HEK293T (cell line): Measurements from ENCODE around the gene CFAP70.

ENCODE experiments used
- CTCF ChIA-PET: fragments of 350-600 bp; formaldehyde crosslinking; extraction: SDS; loops from one replicate; lab custom pipeline; 2021; ENCODE audit warnings: antibody characterized with exemption, inconsistent platforms; lab: Yijun Ruan, JAX
- POLR2A ChIA-PET: fragments of 350-600 bp; formaldehyde crosslinking; extraction: SDS; loops from one replicate; lab custom pipeline; 2020; ENCODE audit warnings: antibody characterized with exemption, inconsistent platforms; lab: Yijun Ruan, JAX
- DNase-seq: peaks from one replicate; pipeline ENCODE4 v3.0.0; 2012; ENCODE audit warnings: mixed read lengths; ENCODE audit errors: extremely low spot score
- ARNT ChIP-seq: fragments of 450-650 bp; IDR thresholded peaks from 2 replicates; pipeline ENCODE4 v1.6.1; 2017; ENCODE audit warnings: mild to moderate bottlenecking
- BHLHE40 ChIP-seq: fragments of 450-650 bp; IDR thresholded peaks from 2 replicates; pipeline ENCODE4 v1.6.1; 2016; ENCODE audit warnings: mild to moderate bottlenecking, moderate library complexity, borderline replicate concordance
- CTBP1 ChIP-seq: fragments of 450-650 bp; IDR thresholded peaks from 2 replicates; pipeline ENCODE4 v1.6.1; 2016; ENCODE audit warnings: borderline replicate concordance
- ELF4 ChIP-seq: fragments of 450-650 bp; IDR thresholded peaks from 2 replicates; pipeline ENCODE4 v1.6.1; 2017; ENCODE audit warnings: antibody characterized with exemption
- FOXA1 ChIP-seq: fragments of 450-650 bp; IDR thresholded peaks from 2 replicates; pipeline ENCODE4 v1.6.1; 2016; ENCODE audit warnings: mild to moderate bottlenecking
- FOXK2 ChIP-seq: fragments of 450-650 bp; IDR thresholded peaks from 2 replicates; pipeline ENCODE4 v1.6.1; 2016; ENCODE audit warnings: mild to moderate bottlenecking
- FOXM1 ChIP-seq: fragments of 450-650 bp; IDR thresholded peaks from 2 replicates; pipeline ENCODE4 v1.6.1; 2017; ENCODE audit warnings: mild to moderate bottlenecking, borderline replicate concordance
- HDGF ChIP-seq: fragments of 450-650 bp; IDR thresholded peaks from 2 replicates; pipeline ENCODE4 v1.6.1; 2017; ENCODE audit warnings: antibody characterized with exemption, borderline replicate concordance
- L3MBTL2 ChIP-seq: fragments of 450-650 bp; conservative IDR thresholded peaks from 2 replicates; pipeline ENCODE4 v1.6.1; 2016; ENCODE audit warnings: mild to moderate bottlenecking
- LEF1 ChIP-seq: fragments of 450-650 bp; IDR thresholded peaks from 2 replicates; pipeline ENCODE4 v1.6.1; 2017; ENCODE audit warnings: mild to moderate bottlenecking, borderline replicate concordance
- NFRKB ChIP-seq: fragments of 450-650 bp; IDR thresholded peaks from 2 replicates; pipeline ENCODE4 v1.6.1; 2016; ENCODE audit warnings: mild to moderate bottlenecking, moderate library complexity
- PKNOX1 ChIP-seq: fragments of 450-650 bp; IDR thresholded peaks from 2 replicates; pipeline ENCODE4 v1.6.1; 2016
- SP1 ChIP-seq: fragments of 450-650 bp; IDR thresholded peaks from 2 replicates; pipeline ENCODE4 v1.6.1; 2017
- SUZ12 ChIP-seq: fragments of 450-650 bp; IDR thresholded peaks from 2 replicates; pipeline ENCODE4 v1.6.1; 2016; ENCODE audit warnings: mild to moderate bottlenecking
- TARDBP ChIP-seq: fragments of 450-650 bp; IDR thresholded peaks from 2 replicates; pipeline ENCODE4 v1.6.1; 2016
- ZNF384 ChIP-seq: fragments of 450-650 bp; IDR thresholded peaks from 2 replicates; pipeline ENCODE4 v1.6.1; 2016

CFAP70 gene

DNA sequence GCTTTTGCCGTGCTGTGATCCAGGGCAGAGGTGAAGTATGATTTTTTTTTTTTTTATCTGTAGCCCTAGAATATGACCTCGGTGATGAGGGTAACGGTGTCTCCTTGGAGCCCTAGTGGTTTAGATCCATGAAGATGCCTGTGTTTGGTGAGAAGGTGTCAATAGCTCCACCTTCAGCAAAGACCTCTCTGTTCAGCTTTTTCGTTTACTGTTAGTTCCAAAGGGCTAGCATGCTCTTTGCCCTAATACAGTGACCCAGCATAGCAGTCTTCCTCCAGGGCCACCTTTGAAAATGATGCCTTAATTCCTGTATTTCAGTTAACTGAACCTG lies 105.5 kb downstream of the CFAP70 start:
- no peak for TF ChIP-seq ELF4
- no peak for TF ChIP-seq ARNT
- no peak for TF ChIP-seq TARDBP
- no peak for TF ChIP-seq BHLHE40
- no peak for TF ChIP-seq FOXA1
- no peak for TF ChIP-seq PKNOX1
- no peak for TF ChIP-seq FOXM1
- no peak for TF ChIP-seq L3MBTL2
- no peak for TF ChIP-seq HDGF
- no peak for TF ChIP-seq SUZ12
- TF ChIP-seq NFRKB, result no peak
- TF ChIP-seq CTBP1, result no peak
- no peak for TF ChIP-seq ZNF384
- no peak for TF ChIP-seq FOXK2
- no peak for TF ChIP-seq SP1
- TF ChIP-seq LEF1, result no peak
- POLR2A ChIA-PET, result interaction anchor here (0.6 to 2.9 kb wide), 10 partner anchors 8 to 504 kb away, joined by 3 to 16 read pairs (median 4); partner anchors contain the start of genes ANXA7, CFAP70, P4HA1 and PPP3CB
- CTCF ChIA-PET, result no interaction called here
- peak; percentile 26 for DNase-seq

- ChIA-PET CTCF (interaction anchor here (1.5 kb wide), 1 partner anchor 11 kb away, joined by 3 read pairs; no protein-coding TSS in a partner anchor), POLR2A (interaction anchor here (0.7 to 2.9 kb wide), 14 partner anchors 9 to 520 kb away, joined by 3 to 16 read pairs (median 4); partner anchors contain the start of genes CFAP70, P4HA1 and PPP3CB)
- peak; percentile 71 for TF ChIP-seq L3MBTL2
- TF ChIP-seq NFRKB, result peak; percentile 23; the same call in 1 of the 2 replicates
- TF ChIP-seq FOXA1, result no peak
- no peak for TF ChIP-seq ZNF384
- TF ChIP-seq PKNOX1, result peak; percentile 65
- TF ChIP-seq FOXM1, result no peak
- TF ChIP-seq ELF4, result peak; percentile 74
- DNase-seq, result peak; percentile 89
These were observed 106.0 kb downstream of the CFAP70 start, which contains the start of gene MRPS16 for GRCh38 chr10:73252445-73253224. Gene MRPS16 (minus strand): TSS chr10:73252644. CDS start chr10:73252482, 162 bp downstream.

- POLR2A ChIA-PET, result interaction anchor here (0.7 to 2.9 kb wide), 14 partner anchors 10 to 521 kb away, joined by 3 to 16 read pairs (median 4); partner anchors contain the start of genes CFAP70, P4HA1 and PPP3CB
- peak; percentile 17 for DNase-seq
- CTCF ChIA-PET, result interaction anchor here (1.5 kb wide), 1 partner anchor 12 kb away, joined by 3 read pairs; no protein-coding TSS in a partner anchor
- no peak for TF ChIP-seq NFRKB
- TF ChIP-seq SP1, result no peak
- TF ChIP-seq FOXK2, result no peak
- TF ChIP-seq LEF1, result no peak
- no peak for TF ChIP-seq ELF4
- no peak for TF ChIP-seq TARDBP
- no peak for TF ChIP-seq L3MBTL2
- TF ChIP-seq PKNOX1, result no peak
- no peak for TF ChIP-seq FOXA1
- no peak for TF ChIP-seq BHLHE40
- no peak for TF ChIP-seq ARNT
- no peak for TF ChIP-seq FOXM1
- TF ChIP-seq SUZ12, result no peak
These were observed 106.8 kb downstream of the CFAP70 start for GRCh38 chr10:73251683-73252444.

DNA sequence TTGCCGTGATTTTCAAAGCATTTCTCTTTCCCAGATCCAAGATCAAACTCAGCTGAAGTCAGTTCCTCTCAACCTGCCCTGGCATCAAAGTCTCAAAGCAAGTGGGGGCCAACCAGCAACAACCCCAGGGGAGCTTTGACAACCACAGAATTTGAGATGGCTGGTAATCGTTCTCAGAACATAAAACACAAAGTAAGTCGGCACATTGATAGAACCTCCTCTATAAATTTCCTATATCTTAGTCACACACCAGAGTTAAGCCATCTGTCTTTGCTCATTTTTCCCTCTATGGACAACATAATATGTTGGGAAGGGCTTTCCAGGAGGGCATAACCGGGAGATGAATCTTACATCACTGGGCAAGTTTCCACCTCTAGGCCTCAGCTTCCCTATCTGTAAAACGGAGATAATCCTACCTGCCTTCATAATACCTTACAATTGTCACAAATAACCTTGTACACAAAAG lies 110.4 kb downstream of the CFAP70 start:
- TF ChIP-seq CTBP1, result no peak
- no peak for TF ChIP-seq BHLHE40
- TF ChIP-seq L3MBTL2, result no peak
- no peak for TF ChIP-seq HDGF
- TF ChIP-seq ZNF384, result no peak
- no peak for TF ChIP-seq FOXK2
- TF ChIP-seq ELF4, result no peak
- TF ChIP-seq FOXM1, result no peak
- TF ChIP-seq SUZ12, result no peak
- TF ChIP-seq TARDBP, result no peak
- TF ChIP-seq ARNT, result no peak
- TF ChIP-seq FOXA1, result no peak
- no peak for TF ChIP-seq LEF1
- TF ChIP-seq NFRKB, result no peak
- ChIA-PET CTCF (no interaction called here), POLR2A (interaction anchor here (2.5 kb wide), 1 partner anchor 11 kb away, joined by 33 read pairs; no protein-coding TSS in a partner anchor)
- DNase-seq, result no peak

GRCh38 chr10:73247509-73248258 lies 111.0 kb downstream of the CFAP70 start:
- no peak for DNase-seq
- TF ChIP-seq ELF4 (no peak), FOXK2 (no peak), ZNF384 (no peak), PKNOX1 (no peak), SUZ12 (no peak), ARNT (no peak)
- CTCF ChIA-PET, result no interaction called here
- POLR2A ChIA-PET, result interaction anchor here (0.6 to 2.5 kb wide), 30 partner anchors 8 to 984 kb away, joined by 3 to 33 read pairs (median 4); partner anchors contain the start of genes CFAP70, NUDT13, P4HA1 and PPP3CB
